HG03460 (cell line): ENCODE results near the gene PARVG.
"Not testable (repeated sequence)": the region's sequence is repeated elsewhere in the genome, so short reads cannot be mapped to it uniquely, and the experiment has no call there.

ENCODE experiments used
- ATAC-seq: cut with Tn5 transposase; IDR thresholded peaks from one replicate; pipeline ENCODE4 v1.9.1; 2021; ENCODE audit not compliant: unreplicated experiment

The PARVG gene

DNA sequence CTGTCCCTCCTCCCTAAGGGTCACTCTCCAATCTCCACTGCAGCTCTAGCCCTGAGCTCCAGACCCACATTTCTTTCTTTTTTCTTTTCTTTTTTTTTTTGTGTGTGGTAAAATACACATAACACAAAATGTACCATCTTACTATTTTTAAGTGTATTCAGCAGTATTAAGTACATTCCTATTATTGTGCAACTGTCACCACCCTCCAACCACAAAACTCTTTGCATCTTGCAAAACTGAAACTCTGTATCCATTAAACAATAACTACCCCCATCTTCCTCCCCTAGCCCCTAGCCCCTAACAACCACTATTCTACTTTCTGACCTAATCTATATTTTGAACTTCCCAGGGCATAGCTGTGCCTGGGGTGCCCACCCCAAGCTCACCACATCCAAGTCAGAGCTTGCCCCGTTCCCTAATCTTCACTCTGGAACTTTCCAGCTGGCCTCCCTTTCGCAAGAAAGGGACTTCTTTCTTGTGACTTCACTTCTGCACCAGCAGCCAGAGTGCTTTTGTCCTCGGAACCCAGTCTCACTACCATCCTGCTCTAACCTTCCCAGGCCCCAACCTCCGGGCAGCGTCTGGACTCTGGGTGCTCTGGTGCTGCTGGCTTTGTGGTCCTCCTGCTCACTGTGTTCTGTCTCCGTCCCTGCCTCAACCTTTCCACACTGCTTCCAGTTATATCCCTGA lies 30.7 kb downstream of the PARVG start:
- ATAC-seq: no peak

DNA sequence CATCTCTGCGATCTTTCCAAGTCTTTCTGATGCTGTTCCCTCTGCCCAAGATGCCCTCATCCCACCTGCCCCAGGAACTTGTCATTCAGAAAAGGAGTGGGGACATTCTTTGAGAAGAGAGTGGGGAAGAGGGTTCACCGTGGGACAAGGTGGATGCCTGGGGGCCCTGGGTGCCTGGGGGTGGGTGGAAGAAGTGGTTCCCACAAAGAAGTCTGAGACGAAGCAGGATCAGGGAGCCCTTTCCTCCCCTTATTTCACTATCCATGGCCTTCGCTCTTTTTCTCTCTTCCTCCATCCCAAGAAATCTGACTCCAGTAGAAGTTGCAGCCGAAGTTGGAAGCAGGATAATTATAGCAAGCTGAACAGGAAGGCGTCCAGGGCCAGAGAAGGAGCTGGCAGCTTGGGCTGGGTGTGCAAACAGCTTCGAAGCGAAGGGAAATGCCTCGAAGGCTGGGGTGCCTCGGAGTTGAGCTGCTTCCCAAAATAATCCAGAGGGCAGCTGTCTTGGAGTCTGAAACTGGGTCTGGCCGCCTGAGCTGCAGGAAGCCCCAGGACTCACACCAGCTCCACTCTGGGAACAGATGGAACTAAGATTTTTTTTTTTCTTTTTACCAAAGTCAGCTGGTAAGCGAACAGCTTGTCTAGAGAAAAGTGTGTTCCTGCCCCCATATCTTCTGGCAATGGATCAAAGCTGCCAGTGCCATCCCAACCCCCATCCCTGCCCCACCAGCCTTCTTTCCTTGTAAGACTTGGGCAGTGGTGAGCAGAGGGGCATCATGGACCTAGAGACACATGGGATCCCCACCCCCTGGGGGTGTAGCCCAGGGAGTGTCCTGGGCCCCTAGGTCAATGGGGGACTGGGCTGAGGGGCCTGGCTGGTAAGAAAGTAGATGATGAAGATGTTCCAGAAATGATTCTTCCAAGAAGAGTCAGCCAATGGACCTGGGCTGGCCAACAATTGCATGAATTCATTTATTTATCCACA lies 31.5 kb downstream of the PARVG start:
- ATAC-seq: no peak

DNA sequence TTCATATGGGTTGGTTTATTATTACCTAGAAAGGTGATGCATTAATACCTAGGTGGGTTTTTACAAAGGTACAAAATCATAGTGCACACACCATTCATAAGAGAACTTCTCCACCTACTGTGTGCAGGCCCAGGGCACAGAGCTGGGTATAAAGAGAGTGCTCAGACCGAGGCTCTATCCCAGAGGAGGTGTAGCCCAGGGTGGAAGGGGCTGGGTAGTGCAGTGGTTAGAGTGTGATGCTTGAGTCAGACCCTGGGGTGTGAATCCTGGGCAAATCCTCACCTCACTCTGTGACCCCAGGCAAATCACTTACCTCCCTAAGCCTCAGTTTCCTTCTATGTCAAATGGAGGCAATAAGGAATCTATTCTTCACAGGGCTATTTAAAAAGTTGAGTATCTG lies 32.2 kb downstream of the PARVG start:
- no peak for ATAC-seq

DNA sequence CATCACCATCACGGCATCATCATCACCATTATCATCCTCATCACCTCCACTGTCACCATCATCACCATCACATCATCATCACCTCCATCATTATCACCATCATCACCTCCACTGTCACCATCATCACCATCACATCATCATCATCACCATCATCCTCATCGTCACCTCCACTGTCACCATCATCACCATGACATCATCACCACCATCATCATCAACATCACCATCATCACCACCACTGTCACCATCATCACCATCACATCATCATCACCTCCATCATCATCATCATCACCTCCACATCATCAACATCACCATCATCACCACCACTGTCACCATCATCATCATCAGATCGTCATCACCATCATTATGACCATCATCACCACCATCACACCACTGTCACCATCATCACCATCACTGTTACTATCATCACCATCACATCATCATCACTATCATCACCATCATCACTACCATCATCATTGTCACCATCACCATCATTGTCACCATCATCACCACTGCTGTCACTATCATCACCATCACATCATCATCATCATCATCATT lies 32.8 kb downstream of the PARVG start:
- no peak for ATAC-seq

DNA sequence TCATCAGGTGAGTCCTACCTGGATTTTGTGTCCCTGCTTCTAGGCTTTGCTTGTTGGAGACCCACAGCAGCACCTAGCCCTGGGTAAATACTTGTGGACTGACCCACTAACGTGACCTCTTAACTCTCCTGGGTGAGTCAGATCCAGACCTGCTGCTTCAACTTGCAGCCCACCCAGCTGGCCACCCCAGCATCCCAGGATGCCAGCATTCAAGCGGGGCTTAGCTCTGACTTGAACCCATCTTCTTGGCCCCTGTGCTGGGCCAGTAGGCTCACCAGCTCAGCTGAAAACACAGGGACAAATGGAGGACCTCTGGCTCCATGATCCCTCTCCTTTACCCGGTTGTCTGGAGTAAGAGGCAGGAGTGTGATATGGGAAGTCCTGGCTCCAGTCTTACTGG lies 33.5 kb downstream of the PARVG start:
- no peak for ATAC-seq

DNA sequence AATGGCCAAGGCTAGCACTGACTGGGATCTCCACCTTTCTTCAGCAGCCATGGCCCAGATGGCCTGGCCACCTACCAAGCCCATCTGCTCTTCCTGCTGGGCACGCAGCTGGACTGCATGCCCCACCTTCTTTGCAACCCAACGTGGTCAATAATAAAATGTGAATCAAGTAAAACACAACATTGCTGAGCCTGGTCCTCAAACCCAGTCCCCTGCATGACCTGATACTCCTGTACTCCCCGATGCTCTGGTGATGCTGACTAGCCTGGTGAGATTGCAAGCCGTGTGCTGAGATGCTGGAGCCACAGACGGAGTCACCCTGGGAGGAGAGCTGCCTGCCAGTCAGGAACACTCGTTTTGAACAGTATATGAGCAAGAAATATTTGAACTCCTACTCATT lies 34.0 kb downstream of the PARVG start:
- no peak for ATAC-seq

DNA sequence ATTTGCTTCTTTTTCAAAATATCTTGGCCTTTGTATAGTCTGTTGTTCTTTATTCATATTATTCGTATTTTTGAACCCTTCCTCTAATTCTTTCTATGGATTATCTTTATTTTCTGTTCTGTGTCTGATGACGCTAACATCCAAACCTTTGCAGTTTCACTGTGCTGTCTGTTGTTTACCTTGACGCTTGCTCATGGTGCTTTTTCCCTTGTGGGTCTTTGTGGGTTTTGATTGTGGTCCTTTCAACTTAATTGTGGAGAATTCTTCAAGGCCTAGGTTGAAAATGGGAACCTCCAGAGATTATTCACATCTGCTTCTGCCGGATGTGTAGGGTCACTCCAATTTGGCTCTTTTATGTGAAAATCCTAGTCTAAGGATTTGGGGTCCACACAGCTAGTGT lies 34.6 kb downstream of the PARVG start:
- ATAC-seq: no peak

DNA sequence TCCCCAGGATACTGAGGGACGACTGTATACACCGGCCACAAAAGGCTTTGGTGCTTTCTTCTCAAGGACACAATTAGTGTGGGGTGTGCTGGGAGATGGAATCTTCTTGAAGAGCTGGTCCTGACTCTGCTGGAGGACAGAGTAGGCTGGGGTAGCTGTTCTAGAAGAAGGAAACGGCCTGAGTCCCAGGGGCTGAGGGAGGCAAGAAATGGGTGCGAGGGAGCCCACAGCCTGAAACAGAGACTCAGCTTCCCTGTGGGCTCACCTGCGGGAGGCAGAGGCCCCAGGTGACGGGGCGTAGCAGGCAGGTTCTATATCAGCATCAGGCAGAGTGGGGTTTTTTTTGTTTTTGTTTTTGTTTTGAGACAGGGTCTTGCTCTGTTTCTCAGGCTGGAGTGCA lies 36.6 kb downstream of the PARVG start:
- ATAC-seq: no peak

DNA sequence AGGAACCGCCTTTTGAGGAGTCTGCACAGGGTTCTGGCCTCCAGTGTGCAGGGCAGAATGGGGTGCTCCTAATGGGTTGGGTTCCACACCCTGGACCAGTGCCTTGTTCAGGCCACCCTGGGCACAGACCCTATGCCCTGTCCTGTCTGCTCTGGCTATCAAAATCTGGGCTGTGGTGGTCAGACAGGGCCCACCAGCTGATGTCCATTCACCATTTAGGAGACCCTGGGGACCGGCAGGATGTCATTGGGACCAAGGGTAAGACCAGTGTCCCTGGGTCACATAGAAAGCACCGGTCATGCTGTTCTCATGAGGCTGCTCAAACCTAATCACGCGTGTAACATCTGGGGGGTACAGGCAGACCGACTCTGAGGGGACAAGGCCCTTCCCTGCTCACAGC lies 37.3 kb downstream of the PARVG start:
- ATAC-seq: no peak

DNA sequence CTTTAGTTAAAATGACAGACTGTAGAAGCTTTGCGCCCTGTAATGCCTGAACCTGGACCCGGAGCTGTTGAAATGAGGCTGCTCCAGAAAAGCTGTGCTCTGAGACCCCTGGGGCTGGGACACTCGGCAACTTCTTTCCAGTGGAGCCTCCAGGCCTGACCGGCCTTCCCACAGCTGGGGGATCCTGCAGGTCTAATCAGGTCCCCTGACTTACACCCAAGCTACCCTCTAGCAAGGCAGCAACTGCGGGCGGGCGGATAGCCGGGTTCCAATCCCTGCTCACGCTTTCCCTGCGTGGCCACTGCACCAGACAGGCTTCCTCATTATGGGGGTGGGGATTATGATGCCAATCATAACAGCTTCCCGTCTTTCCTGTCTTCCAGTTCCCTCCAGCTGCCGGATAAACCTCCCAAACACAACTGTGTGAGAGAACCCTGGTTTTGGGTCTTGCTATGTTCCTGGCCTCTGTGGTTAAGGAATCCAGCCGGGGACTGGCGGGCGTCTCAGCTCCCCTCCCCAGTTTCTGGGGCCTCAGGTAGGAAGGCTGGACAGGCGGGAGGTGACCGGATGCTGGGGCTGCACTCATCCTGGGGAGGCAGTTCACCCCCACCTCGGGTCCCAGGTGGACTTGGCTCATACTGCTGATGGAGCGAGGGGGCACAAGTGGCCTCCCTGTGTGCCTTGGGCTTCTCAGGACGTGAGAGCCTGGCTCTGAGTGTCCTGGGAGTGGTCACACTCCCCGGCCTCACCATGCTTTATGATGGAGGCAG lies 38.6 kb downstream of the PARVG start:
- no peak for ATAC-seq

DNA sequence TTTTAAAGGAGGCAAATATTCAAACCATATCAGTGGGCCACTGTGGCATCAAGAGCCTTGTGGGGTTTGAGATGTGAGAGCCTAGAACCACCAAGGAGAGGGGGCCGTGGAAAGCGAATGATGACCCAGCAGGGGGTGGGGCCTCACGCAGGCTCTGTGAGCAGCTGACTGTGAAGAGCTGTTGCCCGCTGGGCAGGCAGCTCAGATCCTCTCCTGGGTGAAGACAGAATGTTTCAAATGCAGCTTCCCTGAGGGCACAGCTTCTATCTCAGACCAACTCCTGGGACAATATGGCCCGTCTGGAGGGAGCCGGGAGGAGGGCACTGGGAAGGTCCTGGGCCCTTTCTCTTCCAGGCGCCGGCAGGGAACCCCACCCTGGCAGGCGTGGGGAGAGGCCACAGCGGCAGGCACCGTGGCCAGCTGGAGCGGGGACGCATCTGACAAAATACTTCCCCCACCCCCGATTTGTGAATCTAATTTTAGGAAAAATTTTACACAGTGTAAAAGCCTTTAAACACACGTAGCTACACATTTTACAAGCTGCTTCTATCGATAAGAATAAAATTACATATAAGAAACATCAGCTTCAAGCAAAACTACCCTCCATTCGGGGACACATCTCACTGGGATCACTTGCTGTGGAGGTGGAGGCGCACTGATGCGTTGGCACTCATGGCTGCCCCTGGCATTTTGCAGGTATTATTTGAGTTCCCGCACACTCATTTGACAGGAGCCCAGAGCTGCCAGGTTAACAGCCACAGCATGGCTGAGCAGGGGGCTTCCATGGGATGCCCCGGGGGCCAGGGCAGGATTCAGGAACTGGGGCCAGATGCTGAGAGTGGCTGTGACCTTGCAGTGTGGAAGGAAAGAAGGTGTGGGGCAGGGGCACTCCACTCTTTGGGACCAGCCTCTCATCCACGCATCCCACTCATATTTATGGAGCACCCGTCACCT lies 40.3 kb downstream of the PARVG start:
- no peak for ATAC-seq

DNA sequence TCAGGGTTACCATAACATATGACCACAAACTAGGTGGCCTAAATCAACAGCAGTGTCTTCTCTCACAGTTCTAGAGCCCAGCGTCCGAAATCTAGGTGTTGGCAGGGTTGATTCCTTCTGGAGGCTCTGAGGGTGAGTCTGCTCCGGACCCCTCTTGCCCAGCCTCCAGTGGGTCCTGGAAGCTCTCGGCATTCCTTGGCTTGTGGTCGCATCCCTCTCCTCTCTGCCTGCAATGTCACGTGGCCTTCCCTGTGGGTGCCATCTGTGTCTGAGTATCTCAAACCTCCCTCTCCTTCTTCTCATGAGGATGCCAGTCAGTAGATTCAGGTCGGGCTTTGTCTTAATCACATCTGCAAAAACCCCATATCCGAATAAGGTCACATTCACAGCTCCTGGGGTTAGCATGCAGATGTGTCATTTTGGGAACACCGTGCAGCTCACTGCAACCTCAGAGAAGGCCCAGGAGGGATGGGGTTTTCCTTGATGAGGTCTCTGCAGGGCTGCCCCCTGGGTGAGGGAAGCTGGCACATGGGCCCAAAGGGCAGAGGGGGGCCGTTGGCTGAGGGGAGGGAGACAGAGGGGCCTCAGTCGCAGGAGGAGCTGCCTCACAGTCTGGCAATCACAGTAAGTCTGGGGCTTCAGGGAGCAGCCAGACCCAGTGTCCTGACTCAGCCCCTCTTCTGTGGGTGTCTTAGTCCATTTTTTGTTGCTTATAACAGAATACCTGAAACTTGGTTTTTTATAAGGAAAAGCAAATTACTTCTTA lies 41.2 kb downstream of the PARVG start:
- ATAC-seq: no peak

DNA sequence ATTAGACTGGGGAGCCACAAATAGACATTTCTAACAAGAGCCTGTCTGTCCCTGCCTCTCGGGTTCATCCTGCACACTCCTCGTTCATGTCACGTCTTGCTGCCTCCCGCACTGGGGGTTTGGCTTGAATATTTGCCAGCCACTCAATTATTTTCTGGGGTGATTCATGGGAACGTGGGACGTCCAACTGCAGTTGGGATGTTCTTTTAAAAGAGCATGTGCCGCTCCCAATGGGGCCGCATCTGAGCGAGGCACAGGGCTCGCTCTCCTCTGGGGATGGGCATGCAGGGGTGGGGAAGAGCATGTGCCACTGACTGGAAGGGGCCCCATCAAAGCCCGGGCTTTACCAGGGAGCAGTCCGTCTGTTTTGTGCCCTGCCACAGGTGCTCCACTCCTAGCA lies 43.4 kb downstream of the PARVG start:
- ATAC-seq: no peak

DNA sequence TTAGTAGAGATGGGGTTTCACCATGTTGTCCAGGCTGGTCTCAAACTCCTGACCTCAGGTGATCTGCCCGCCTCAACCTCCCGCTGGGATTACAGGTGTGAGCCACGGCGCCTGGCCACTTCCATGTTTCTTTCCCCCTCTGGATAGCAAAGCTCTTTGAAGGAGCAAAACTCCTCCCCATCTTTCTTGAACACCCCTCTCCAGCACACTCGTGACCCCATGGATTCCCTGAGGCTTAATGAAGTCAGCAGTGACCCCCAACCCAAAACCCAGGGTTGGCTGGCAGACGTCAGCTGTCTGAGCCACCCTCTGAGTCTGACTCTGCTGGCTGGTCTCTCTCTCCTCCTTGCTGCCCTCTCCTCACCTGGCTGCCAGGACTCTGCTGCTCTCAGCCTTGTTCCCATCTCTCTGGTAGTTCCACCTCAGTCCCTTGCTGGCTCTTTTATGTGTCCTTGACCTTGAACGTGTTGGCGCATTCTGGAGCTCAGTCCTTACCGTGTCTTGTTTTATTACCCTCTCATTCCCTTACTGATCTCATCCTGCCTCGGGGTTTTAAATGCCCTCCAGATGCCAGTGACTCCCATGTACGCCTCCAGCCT lies 44.5 kb downstream of the PARVG start:
- no peak for ATAC-seq

DNA sequence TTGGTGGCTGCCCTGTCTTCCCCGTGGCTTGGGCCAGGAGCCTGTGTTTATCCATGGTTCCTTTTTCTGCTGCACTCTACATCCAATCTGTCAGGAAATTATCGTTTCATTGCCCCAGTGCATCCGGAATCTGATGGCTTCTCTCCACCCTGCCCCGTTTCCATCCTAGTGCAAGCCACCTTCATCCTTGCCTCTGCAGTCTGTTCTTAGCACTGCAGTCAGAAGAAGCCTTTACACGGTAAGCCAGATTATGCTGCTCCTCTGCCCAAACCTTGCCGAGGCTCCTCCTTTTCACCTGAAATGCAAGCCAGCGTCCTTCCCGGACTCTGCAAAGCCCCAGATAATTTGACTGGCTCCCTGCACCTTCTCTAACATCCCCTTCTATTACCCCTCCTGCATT lies 45.1 kb downstream of the PARVG start:
- no peak for ATAC-seq

DNA sequence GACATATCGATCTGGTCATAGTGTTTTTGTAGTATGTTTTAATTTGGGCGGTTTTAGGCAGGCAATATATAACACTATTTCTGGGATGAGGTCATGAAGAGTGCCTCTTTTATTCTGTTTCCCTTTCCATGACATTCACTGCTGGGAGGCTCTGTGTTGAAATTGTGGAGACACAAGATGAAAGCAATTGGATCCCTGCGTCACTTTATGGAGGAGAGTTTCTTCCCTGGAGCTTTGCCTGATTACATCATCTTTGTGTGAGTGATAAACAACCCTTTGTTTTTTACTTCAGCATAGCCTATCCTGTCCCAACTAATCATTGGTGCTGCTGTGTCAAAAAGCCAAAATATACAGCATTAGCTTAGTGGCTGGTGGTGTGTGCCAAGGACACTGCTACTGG lies 48.6 kb downstream of the PARVG start:
- ATAC-seq: no peak

DNA sequence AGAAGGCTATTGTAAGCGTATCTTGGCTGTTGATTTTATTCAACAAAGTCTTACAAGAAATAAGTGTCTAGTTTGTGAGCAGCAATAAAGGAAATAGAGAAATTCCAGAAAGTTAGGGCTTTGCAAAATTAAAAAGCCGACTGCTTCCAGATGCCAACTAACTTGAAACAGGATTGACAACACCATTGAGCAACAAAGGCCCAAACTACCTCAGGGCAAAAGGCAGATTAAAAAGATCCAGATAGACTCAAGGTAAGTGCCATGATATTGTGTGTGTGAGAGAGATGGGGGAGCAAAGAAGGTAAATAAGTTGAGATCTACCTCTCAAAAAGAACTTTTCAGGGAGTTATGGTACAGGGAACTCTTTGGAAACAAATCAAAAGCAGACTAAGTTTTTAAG lies 49.1 kb downstream of the PARVG start:
- no peak for ATAC-seq

DNA sequence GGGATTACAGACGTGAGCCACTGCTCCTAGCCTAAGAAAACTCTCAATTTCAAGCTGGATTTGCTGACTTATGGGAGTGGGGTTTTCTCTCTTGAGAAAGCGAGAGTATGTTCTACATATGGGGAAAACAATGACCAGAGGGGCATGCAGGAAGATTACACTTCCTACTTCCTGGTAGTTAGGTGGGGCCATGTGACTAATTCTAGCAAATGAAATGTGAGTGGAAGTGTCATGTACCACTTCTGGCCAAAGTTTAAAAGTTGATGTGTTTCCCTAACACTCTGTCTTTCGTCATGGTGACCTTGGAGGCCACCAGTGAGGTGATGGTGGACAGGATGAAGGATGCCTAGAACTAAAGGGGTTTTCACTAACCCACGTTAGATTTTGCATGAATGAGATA lies 50.5 kb downstream of the PARVG start:
- no peak for ATAC-seq

DNA sequence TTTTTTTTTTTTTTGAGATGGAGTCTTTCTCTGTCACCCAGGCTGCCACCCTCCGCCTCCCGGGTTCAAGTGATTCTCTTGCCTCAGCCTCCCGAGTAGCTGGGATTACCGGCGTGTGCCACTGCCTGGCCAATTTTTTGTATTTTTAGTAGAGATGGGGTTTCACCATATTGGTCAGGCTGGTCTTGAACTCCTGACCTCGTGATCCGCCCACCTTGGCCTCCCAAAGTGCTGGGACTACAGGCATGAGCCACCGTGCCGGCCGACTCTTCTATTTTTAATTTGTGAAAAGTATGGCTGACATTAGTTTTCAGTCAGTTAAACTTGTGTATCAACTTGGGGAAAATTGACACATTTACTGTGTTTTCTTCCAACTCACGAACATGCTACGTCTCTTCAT lies 53.6 kb downstream of the PARVG start:
- not testable (repeated sequence) for ATAC-seq
